ENCODE results near the gene ADGRG3. TPM values are rescaled to one million over a fixed set of nuclear protein-coding genes. Genes with fewer than 3 reads are reported as not detected.

The ADGRG3 gene
- total RNA-seq, 1 donor from 2014 or later: not detected

GRCh38 chr16:57683636-57684545 lies 15.8 kb downstream of the ADGRG3 start:
- DNase-seq (ENCODE audit: low spot score): peak; percentile 86
- Mint-ChIP-seq H3K4me3 (ENCODE audit: unreplicated experiment) (no peak overlapping the region), H3K27ac (ENCODE audit: unreplicated experiment) (no peak overlapping the region), H3K27me3 (ENCODE audit: low read depth) (no peaks in the 10 kb centered on the region), H3K9me3 (ENCODE audit: low read depth) (no peaks in the 10 kb centered on the region), H3K4me1 (ENCODE audit: low read depth) (no peaks in the 10 kb centered on the region), H3K36me3 (ENCODE audit: low read depth) (no peaks in the 10 kb centered on the region)
- TF ChIP-seq CTCF (IDR thresholded peaks at IDR 0.05): no peak

GRCh38 chr16:57684626-57685358 lies 16.7 kb downstream of the ADGRG3 start:
- H3K27me3 Mint-ChIP-seq (ENCODE audit: low read depth): peaks cover 3% of the 10 kb centered on the region
- no peak overlapping the region for H3K4me3 Mint-ChIP-seq (ENCODE audit: unreplicated experiment)
- peak; percentile 72 for DNase-seq (ENCODE audit: low spot score)
- no peak for TF ChIP-seq CTCF (IDR thresholded peaks at IDR 0.05)
- no peak overlapping the region for H3K27ac Mint-ChIP-seq (ENCODE audit: unreplicated experiment)
- no peaks in the 10 kb centered on the region for H3K4me1 Mint-ChIP-seq (ENCODE audit: low read depth)
- no peaks in the 10 kb centered on the region for H3K36me3 Mint-ChIP-seq (ENCODE audit: low read depth)
- H3K9me3 Mint-ChIP-seq (ENCODE audit: low read depth): no peaks in the 10 kb centered on the region

GRCh38 chr16:57685633-57686032 lies 17.5 kb downstream of the ADGRG3 start:
- Mint-ChIP-seq H3K27ac (ENCODE audit: unreplicated experiment) (no peak overlapping the region), H3K9me3 (ENCODE audit: low read depth) (no peaks in the 10 kb centered on the region), H3K4me3 (ENCODE audit: unreplicated experiment) (no peak overlapping the region), H3K4me1 (ENCODE audit: low read depth) (no peaks in the 10 kb centered on the region), H3K36me3 (ENCODE audit: low read depth) (no peaks in the 10 kb centered on the region), H3K27me3 (ENCODE audit: low read depth) (peaks cover 3% of the 10 kb centered on the region)
- DNase-seq (ENCODE audit: low spot score): peak; percentile 75
- TF ChIP-seq CTCF (IDR thresholded peaks at IDR 0.05): no peak

- Mint-ChIP-seq H3K36me3 (ENCODE audit: low read depth) (no peaks in the 10 kb centered on the region), H3K4me1 (ENCODE audit: low read depth) (no peaks in the 10 kb centered on the region), H3K4me3 (ENCODE audit: unreplicated experiment) (no peak overlapping the region), H3K27ac (ENCODE audit: unreplicated experiment) (no peak overlapping the region), H3K9me3 (ENCODE audit: low read depth) (no peaks in the 10 kb centered on the region), H3K27me3 (ENCODE audit: low read depth) (peaks cover 3% of the 10 kb centered on the region)
- no peak for DNase-seq (ENCODE audit: low spot score)
- TF ChIP-seq CTCF (IDR thresholded peaks at IDR 0.05): no peak
Measured at GRCh38 chr16:57686577-57686976, 18.5 kb downstream of the ADGRG3 start.

- no peak for TF ChIP-seq CTCF (IDR thresholded peaks at IDR 0.05)
Measured at GRCh38 chr16:57687363-57687929, 19.3 kb downstream of the ADGRG3 start.

More at GRCh38 chr16:57687363-57687929, 19.3 kb downstream of the ADGRG3 start:
- no peaks in the 10 kb centered on the region for H3K9me3 Mint-ChIP-seq (ENCODE audit: low read depth)
- H3K36me3 Mint-ChIP-seq (ENCODE audit: low read depth): no peaks in the 10 kb centered on the region
- peaks cover 6% of the 10 kb centered on the region for H3K27me3 Mint-ChIP-seq (ENCODE audit: low read depth)
- H3K4me3 Mint-ChIP-seq (ENCODE audit: unreplicated experiment): no peak overlapping the region
- DNase-seq (ENCODE audit: low spot score): no peak
- H3K27ac Mint-ChIP-seq (ENCODE audit: unreplicated experiment): no peak overlapping the region
- H3K4me1 Mint-ChIP-seq (ENCODE audit: low read depth): no peaks in the 10 kb centered on the region
